BLaER1 treated with 17β-estradiol and CSF1 and Interleukin-3, amounts not matched to agents 10 nM and 100 nM (cell line): ENCODE results near the gene UNCX.
"Not testable (repeated sequence)": the region's sequence is repeated elsewhere in the genome, so short reads cannot be mapped to it uniquely, and the experiment has no call there.

Source experiments
- H3K27ac ChIP-seq, 11 experiments: shearing (Covaris generic); formaldehyde crosslinking; 2 replicates each; pipeline ENCODE4 v1.8.1; 2022
- H3K27me3 ChIP-seq, 11 experiments: shearing (Covaris generic); formaldehyde crosslinking; 2 replicates each; pipeline ENCODE4 v1.8.1; 2022
- H3K36me3 ChIP-seq, 11 experiments: shearing (Covaris generic); formaldehyde crosslinking; 2 replicates each; pipeline ENCODE4 v1.8.1; 2022
- H3K4me1 ChIP-seq, 10 experiments: shearing (Covaris generic); formaldehyde crosslinking; 2 replicates each; pipeline ENCODE4 v1.8.1; 2022
- H3K4me2 ChIP-seq, 11 experiments: shearing (Covaris generic); formaldehyde crosslinking; 2 replicates each; pipeline ENCODE4 v1.8.1; 2022
- H3K4me3 ChIP-seq, 10 experiments: shearing (Covaris generic); formaldehyde crosslinking; 2 replicates each; pipeline ENCODE4 v1.8.1; 2022
- H3K9ac ChIP-seq, 11 experiments: shearing (Covaris generic); formaldehyde crosslinking; 2 replicates each; pipeline ENCODE4 v1.8.1; 2022
- H3K9me3 ChIP-seq, 11 experiments: shearing (Covaris generic); formaldehyde crosslinking; replicated peaks in 1 of 11; 2 replicates each; pipeline ENCODE4 v1.8.1; 2022
- H4K20me1 ChIP-seq, 11 experiments: shearing (Covaris generic); formaldehyde crosslinking; 2 replicates each; pipeline ENCODE4 v1.8.1; 2022
- Cebpa-rat ChIP-seq, 11 experiments: shearing (Covaris generic); IDR thresholded peaks; 2 replicates each; pipeline ENCODE4 v1.8.1; 2022

Gene UNCX

GRCh38 chr7:1270181-1270580 lies 37.5 kb downstream of the UNCX start:
- no peak for TF ChIP-seq Cebpa-rat (IDR thresholded peaks at IDR 0.05)
- Histone ChIP-seq H3K9ac (no peak overlapping the region), H4K20me1 (peaks cover 0 to 11% (median 0%) of the 10 kb centered on the region in 11 experiments; a peak in 2 of 22 replicates), H3K9me3 (peaks cover 4 to 8% (median 5%) of the 10 kb centered on the region in 11 experiments; a peak in 21 of 22 replicates), H3K4me2 (no peak overlapping the region), H3K4me3 (no peak overlapping the region), H3K4me1 (peaks cover 0 to 5% (median 0%) of the 10 kb centered on the region in 10 experiments; a peak in 6 of 20 replicates), H3K27me3 (peaks cover 0 to 27% (median 7%) of the 10 kb centered on the region in 11 experiments; a peak in 14 of 22 replicates), H3K36me3 (no peaks in the 10 kb centered on the region), H3K27ac (no peak overlapping the region)

- H3K4me2 ChIP-seq, result peak overlapping the region in 1 of 11 experiments; percentile 44; a peak in 2 of 22 replicates
- no peak for TF ChIP-seq Cebpa-rat (IDR thresholded peaks at IDR 0.05)
- peaks cover 4 to 8% (median 5%) of the 10 kb centered on the region in 11 experiments; a peak in 21 of 22 replicates for H3K9me3 ChIP-seq
- peaks cover 0 to 5% (median 0%) of the 10 kb centered on the region in 10 experiments; a peak in 6 of 20 replicates for H3K4me1 ChIP-seq
- H3K27ac ChIP-seq, result no peak overlapping the region
- peaks cover 0 to 11% (median 0%) of the 10 kb centered on the region in 11 experiments; a peak in 2 of 22 replicates for H4K20me1 ChIP-seq
- no peak overlapping the region for H3K4me3 ChIP-seq
- H3K27me3 ChIP-seq, result peaks cover 0 to 20% (median 0%) of the 10 kb centered on the region in 11 experiments; a peak in 6 of 22 replicates
- no peak overlapping the region for H3K9ac ChIP-seq
- H3K36me3 ChIP-seq, result no peaks in the 10 kb centered on the region
These were observed 38.4 kb downstream of the UNCX start for GRCh38 chr7:1271046-1271445.

- Histone ChIP-seq H3K9ac (no peak overlapping the region), H3K36me3 (no peaks in the 10 kb centered on the region), H3K9me3 (peaks cover 4 to 8% (median 5%) of the 10 kb centered on the region in 11 experiments; a peak in 21 of 22 replicates), H3K4me2 (peak overlapping the region in 5 of 11 experiments; percentile 10 to 44 (median 27); a peak in 3 of 22 replicates), H3K27me3 (peaks cover 0 to 19% (median 0%) of the 10 kb centered on the region in 11 experiments; a peak in 5 of 22 replicates), H3K4me1 (peaks cover 0 to 5% (median 0%) of the 10 kb centered on the region in 10 experiments; a peak in 6 of 20 replicates), H4K20me1 (peaks cover 0 to 11% (median 0%) of the 10 kb centered on the region in 11 experiments; a peak in 2 of 22 replicates), H3K27ac (no peak overlapping the region), H3K4me3 (no peak overlapping the region)
- no peak for TF ChIP-seq Cebpa-rat (IDR thresholded peaks at IDR 0.05)
These were observed 39.0 kb downstream of the UNCX start for GRCh38 chr7:1271656-1272055.

- not testable (repeated sequence) for H3K4me3 ChIP-seq, H3K36me3 ChIP-seq
These were observed 39.5 kb downstream of the UNCX start for GRCh38 chr7:1272136-1272535.

GRCh38 chr7:1274121-1274875 lies 41.6 kb downstream of the UNCX start:
- no peak overlapping the region for H3K27ac ChIP-seq
- no peak overlapping the region for H3K4me3 ChIP-seq
- H3K4me2 ChIP-seq, result no peak overlapping the region
- H3K36me3 ChIP-seq, result no peaks in the 10 kb centered on the region
- peaks cover 4 to 8% (median 5%) of the 10 kb centered on the region in 11 experiments; a peak in 21 of 22 replicates for H3K9me3 ChIP-seq
- peaks cover 0 to 5% (median 0%) of the 10 kb centered on the region in 10 experiments; a peak in 6 of 20 replicates for H3K4me1 ChIP-seq
- H3K27me3 ChIP-seq, result peaks cover 0 to 9% (median 0%) of the 10 kb centered on the region in 11 experiments; a peak in 2 of 22 replicates
- no peaks in the 10 kb centered on the region for H4K20me1 ChIP-seq
- TF ChIP-seq Cebpa-rat (IDR thresholded peaks at IDR 0.05), result no peak
- H3K9ac ChIP-seq, result no peak overlapping the region

More at GRCh38 chr7:1272136-1272535, 39.5 kb downstream of the UNCX start:
- H3K9ac ChIP-seq, H3K27ac ChIP-seq, H3K4me1 ChIP-seq, H3K9me3 ChIP-seq, H4K20me1 ChIP-seq, H3K4me2 ChIP-seq: not testable (repeated sequence)
- H3K27me3 ChIP-seq, result peaks cover 0 to 19% (median 0%) of the 10 kb centered on the region in 11 experiments; a peak in 5 of 22 replicates

- Histone ChIP-seq H3K9ac (no peak overlapping the region), H4K20me1 (no peaks in the 10 kb centered on the region), H3K4me1 (peaks cover 0 to 5% (median 0%) of the 10 kb centered on the region in 10 experiments; a peak in 6 of 20 replicates), H3K27ac (no peak overlapping the region), H3K9me3 (peaks cover 4 to 8% (median 5%) of the 10 kb centered on the region in 11 experiments; a peak in 21 of 22 replicates), H3K36me3 (no peaks in the 10 kb centered on the region), H3K27me3 (peaks cover 0 to 3% (median 0%) of the 10 kb centered on the region in 11 experiments; a peak in 1 of 22 replicates), H3K4me3 (no peak overlapping the region), H3K4me2 (no peak overlapping the region)
- TF ChIP-seq Cebpa-rat (IDR thresholded peaks at IDR 0.05), result no peak
These were observed 42.3 kb downstream of the UNCX start for GRCh38 chr7:1274876-1275375.

- H3K4me2 ChIP-seq, result no peak overlapping the region
- H3K27ac ChIP-seq, result no peak overlapping the region
- TF ChIP-seq Cebpa-rat (IDR thresholded peaks at IDR 0.05), result no peak
- peaks cover 4 to 8% (median 5%) of the 10 kb centered on the region in 11 experiments; a peak in 21 of 22 replicates for H3K9me3 ChIP-seq
- no peaks in the 10 kb centered on the region for H3K36me3 ChIP-seq
- H3K27me3 ChIP-seq, result no peaks in the 10 kb centered on the region
- no peak overlapping the region for H3K9ac ChIP-seq
- H4K20me1 ChIP-seq, result no peaks in the 10 kb centered on the region
- H3K4me3 ChIP-seq, result no peak overlapping the region
- peaks cover 0 to 5% (median 0%) of the 10 kb centered on the region in 10 experiments; a peak in 6 of 20 replicates for H3K4me1 ChIP-seq
These were observed 43.0 kb downstream of the UNCX start for GRCh38 chr7:1275451-1276381.

GRCh38 chr7:1276626-1277175 lies 44.0 kb downstream of the UNCX start:
- Histone ChIP-seq H3K4me2 (no peak overlapping the region), H3K9ac (no peak overlapping the region), H3K4me3 (no peak overlapping the region), H3K27ac (no peak overlapping the region), H3K9me3 (peaks cover 4 to 6% (median 5%) of the 10 kb centered on the region in 11 experiments; a peak in 21 of 22 replicates), H4K20me1 (no peaks in the 10 kb centered on the region), H3K36me3 (no peaks in the 10 kb centered on the region), H3K4me1 (peaks cover 0 to 1% (median 0%) of the 10 kb centered on the region in 10 experiments; a peak in 6 of 20 replicates), H3K27me3 (no peaks in the 10 kb centered on the region)
- no peak for TF ChIP-seq Cebpa-rat (IDR thresholded peaks at IDR 0.05)
